PC-3 (cell line): ENCODE data around the gene TBXAS1.

Source experiments
- EZH2phosphoT487 ChIP-seq: fragments of 300-600 bp; sonication (generic); IDR thresholded peaks from 2 replicates; pipeline ENCODE4 v1.6.1; 2018; ENCODE audit warnings: mild to moderate bottlenecking, antibody characterized with exemption, low read length, borderline replicate concordance
- TF ChIP-seq, protein P1 (sequence below): fragments of 300-600 bp; sonication (generic); conservative IDR thresholded peaks from 2 replicates; pipeline ENCODE4 v1.5.1; 2017; ENCODE audit warnings: antibody characterized with exemption, low read depth, mild to moderate bottlenecking, low read length

DNA sequence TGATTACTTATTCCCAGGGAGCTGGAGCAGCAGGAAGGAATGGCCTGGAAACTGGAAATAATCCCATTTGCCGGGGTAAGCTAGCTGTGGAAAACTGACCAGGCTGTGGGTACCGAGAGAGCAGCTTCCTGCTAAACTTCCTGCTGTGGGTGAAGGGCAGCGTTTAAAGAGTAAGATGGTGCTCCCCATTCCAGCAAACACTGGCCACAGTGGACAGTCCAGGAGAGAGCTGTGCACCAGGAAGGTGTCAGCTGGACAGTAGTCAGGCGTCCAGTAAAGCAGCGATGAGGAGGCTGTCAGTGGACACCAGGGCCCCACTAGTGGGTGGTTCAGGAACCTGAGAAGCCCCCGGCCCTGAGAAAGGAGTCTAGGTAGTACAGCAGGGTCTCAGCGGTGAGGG is 55.4 kb downstream of the TBXAS1 start:
- TF ChIP-seq EZH2phosphoT487 = no peak
- TF ChIP-seq, protein P1, sequence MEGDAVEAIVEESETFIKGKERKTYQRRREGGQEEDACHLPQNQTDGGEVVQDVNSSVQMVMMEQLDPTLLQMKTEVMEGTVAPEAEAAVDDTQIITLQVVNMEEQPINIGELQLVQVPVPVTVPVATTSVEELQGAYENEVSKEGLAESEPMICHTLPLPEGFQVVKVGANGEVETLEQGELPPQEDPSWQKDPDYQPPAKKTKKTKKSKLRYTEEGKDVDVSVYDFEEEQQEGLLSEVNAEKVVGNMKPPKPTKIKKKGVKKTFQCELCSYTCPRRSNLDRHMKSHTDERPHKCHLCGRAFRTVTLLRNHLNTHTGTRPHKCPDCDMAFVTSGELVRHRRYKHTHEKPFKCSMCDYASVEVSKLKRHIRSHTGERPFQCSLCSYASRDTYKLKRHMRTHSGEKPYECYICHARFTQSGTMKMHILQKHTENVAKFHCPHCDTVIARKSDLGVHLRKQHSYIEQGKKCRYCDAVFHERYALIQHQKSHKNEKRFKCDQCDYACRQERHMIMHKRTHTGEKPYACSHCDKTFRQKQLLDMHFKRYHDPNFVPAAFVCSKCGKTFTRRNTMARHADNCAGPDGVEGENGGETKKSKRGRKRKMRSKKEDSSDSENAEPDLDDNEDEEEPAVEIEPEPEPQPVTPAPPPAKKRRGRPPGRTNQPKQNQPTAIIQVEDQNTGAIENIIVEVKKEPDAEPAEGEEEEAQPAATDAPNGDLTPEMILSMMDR = no peak
